Measurements from ENCODE around the gene RPUSD1.

DNA sequence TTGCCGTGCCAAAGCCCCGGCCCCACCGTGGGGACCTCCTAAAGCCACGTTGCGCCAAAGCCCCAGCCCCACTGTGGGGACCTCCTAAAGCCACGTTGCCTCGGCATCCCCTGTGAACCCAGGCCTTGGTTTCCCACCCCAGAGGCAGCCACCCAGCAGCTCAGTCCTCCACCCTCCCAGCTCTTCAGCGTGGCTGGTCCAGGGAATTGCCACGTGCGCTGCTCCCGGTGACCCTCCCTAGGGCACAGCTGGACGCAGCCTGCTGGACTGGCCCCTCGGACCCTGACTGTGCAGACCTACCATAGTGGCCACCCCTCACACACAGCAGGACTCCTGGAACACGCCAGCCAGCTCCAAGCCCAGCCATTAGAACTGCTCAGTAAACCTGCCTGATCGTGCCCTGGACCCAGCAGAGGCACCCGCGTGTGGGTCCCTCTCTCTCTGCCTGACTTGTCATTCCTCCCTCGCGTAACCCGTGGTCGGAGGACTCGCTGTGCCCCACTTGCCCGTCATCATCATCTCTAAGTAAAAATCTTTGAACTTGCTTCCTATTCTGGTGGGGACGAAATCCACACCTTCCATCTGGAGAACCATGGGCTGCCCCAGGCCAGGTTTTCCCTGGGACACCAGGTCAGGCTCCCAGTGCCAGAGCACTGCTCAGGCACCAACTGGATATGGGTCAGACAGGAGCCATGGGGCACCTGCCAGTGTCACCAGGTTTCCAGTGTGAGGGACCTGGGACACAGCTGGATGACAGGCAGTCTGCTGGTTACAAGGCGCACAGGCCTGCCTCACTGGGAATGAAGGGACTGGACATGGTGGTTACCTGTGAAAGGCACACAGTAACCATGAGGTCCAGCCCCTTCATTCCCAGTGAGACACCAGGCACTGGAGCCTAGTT is 53.0 kb downstream of the RPUSD1 start:
- TF ChIP-seq, protein P1, sequence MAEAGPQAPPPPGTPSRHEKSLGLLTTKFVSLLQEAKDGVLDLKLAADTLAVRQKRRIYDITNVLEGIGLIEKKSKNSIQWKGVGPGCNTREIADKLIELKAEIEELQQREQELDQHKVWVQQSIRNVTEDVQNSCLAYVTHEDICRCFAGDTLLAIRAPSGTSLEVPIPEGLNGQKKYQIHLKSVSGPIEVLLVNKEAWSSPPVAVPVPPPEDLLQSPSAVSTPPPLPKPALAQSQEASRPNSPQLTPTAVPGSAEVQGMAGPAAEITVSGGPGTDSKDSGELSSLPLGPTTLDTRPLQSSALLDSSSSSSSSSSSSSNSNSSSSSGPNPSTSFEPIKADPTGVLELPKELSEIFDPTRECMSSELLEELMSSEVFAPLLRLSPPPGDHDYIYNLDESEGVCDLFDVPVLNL (CRISPR knock-in tag; IDR thresholded peaks at IDR 0.05; ENCODE audit: borderline replicate concordance, low read depth), result no peak
- TF ChIP-seq MYBL2 (CRISPR knock-in tag; IDR thresholded peaks at IDR 0.05) (no peak), KAT7 (CRISPR knock-in tag; IDR thresholded peaks at IDR 0.05; ENCODE audit: borderline replicate concordance) (no peak), TCF7 (CRISPR knock-in tag; IDR thresholded peaks at IDR 0.05; ENCODE audit: low read depth) (no peak), CREM (CRISPR knock-in tag; IDR thresholded peaks at IDR 0.05) (no peak)
- TF ChIP-seq, protein P2, sequence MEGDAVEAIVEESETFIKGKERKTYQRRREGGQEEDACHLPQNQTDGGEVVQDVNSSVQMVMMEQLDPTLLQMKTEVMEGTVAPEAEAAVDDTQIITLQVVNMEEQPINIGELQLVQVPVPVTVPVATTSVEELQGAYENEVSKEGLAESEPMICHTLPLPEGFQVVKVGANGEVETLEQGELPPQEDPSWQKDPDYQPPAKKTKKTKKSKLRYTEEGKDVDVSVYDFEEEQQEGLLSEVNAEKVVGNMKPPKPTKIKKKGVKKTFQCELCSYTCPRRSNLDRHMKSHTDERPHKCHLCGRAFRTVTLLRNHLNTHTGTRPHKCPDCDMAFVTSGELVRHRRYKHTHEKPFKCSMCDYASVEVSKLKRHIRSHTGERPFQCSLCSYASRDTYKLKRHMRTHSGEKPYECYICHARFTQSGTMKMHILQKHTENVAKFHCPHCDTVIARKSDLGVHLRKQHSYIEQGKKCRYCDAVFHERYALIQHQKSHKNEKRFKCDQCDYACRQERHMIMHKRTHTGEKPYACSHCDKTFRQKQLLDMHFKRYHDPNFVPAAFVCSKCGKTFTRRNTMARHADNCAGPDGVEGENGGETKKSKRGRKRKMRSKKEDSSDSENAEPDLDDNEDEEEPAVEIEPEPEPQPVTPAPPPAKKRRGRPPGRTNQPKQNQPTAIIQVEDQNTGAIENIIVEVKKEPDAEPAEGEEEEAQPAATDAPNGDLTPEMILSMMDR (IDR thresholded peaks at IDR 0.05), result no peak
- TF ChIP-seq, protein P3, sequence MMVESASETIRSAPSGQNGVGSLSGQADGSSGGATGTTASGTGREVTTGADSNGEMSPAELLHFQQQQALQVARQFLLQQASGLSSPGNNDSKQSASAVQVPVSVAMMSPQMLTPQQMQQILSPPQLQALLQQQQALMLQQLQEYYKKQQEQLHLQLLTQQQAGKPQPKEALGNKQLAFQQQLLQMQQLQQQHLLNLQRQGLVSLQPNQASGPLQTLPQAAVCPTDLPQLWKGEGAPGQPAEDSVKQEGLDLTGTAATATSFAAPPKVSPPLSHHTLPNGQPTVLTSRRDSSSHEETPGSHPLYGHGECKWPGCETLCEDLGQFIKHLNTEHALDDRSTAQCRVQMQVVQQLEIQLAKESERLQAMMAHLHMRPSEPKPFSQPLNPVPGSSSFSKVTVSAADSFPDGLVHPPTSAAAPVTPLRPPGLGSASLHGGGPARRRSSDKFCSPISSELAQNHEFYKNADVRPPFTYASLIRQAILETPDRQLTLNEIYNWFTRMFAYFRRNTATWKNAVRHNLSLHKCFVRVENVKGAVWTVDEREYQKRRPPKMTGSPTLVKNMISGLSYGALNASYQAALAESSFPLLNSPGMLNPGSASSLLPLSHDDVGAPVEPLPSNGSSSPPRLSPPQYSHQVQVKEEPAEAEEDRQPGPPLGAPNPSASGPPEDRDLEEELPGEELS (CRISPR knock-in tag; IDR thresholded peaks at IDR 0.05), result no peak
- TF ChIP-seq, protein P4, sequence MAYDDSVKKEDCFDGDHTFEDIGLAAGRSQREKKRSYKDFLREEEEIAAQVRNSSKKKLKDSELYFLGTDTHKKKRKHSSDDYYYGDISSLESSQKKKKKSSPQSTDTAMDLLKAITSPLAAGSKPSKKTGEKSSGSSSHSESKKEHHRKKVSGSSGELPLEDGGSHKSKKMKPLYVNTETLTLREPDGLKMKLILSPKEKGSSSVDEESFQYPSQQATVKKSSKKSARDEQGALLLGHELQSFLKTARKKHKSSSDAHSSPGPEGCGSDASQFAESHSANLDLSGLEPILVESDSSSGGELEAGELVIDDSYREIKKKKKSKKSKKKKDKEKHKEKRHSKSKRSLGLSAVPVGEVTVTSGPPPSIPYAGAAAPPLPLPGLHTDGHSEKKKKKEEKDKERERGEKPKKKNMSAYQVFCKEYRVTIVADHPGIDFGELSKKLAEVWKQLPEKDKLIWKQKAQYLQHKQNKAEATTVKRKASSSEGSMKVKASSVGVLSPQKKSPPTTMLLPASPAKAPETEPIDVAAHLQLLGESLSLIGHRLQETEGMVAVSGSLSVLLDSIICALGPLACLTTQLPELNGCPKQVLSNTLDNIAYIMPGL (CRISPR knock-in tag; IDR thresholded peaks at IDR 0.05), result no peak
- TF ChIP-seq, protein P5, sequence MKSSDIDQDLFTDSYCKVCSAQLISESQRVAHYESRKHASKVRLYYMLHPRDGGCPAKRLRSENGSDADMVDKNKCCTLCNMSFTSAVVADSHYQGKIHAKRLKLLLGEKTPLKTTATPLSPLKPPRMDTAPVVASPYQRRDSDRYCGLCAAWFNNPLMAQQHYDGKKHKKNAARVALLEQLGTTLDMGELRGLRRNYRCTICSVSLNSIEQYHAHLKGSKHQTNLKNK (CRISPR knock-in tag; IDR thresholded peaks at IDR 0.05), result no peak
- TF ChIP-seq, protein P6, sequence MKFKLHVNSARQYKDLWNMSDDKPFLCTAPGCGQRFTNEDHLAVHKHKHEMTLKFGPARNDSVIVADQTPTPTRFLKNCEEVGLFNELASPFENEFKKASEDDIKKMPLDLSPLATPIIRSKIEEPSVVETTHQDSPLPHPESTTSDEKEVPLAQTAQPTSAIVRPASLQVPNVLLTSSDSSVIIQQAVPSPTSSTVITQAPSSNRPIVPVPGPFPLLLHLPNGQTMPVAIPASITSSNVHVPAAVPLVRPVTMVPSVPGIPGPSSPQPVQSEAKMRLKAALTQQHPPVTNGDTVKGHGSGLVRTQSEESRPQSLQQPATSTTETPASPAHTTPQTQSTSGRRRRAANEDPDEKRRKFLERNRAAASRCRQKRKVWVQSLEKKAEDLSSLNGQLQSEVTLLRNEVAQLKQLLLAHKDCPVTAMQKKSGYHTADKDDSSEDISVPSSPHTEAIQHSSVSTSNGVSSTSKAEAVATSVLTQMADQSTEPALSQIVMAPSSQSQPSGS (CRISPR knock-in tag; IDR thresholded peaks at IDR 0.05; ENCODE audit: borderline replicate concordance, low read depth), result no peak
- TF ChIP-seq, protein P7, sequence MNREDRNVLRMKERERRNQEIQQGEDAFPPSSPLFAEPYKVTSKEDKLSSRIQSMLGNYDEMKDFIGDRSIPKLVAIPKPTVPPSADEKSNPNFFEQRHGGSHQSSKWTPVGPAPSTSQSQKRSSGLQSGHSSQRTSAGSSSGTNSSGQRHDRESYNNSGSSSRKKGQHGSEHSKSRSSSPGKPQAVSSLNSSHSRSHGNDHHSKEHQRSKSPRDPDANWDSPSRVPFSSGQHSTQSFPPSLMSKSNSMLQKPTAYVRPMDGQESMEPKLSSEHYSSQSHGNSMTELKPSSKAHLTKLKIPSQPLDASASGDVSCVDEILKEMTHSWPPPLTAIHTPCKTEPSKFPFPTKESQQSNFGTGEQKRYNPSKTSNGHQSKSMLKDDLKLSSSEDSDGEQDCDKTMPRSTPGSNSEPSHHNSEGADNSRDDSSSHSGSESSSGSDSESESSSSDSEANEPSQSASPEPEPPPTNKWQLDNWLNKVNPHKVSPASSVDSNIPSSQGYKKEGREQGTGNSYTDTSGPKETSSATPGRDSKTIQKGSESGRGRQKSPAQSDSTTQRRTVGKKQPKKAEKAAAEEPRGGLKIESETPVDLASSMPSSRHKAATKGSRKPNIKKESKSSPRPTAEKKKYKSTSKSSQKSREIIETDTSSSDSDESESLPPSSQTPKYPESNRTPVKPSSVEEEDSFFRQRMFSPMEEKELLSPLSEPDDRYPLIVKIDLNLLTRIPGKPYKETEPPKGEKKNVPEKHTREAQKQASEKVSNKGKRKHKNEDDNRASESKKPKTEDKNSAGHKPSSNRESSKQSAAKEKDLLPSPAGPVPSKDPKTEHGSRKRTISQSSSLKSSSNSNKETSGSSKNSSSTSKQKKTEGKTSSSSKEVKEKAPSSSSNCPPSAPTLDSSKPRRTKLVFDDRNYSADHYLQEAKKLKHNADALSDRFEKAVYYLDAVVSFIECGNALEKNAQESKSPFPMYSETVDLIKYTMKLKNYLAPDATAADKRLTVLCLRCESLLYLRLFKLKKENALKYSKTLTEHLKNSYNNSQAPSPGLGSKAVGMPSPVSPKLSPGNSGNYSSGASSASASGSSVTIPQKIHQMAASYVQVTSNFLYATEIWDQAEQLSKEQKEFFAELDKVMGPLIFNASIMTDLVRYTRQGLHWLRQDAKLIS (CRISPR knock-in tag; IDR thresholded peaks at IDR 0.05; ENCODE audit: borderline replicate concordance), result no peak
